T-cell (primary cell): ENCODE data around the gene PPP1R15A. TPM values are rescaled to one million over a fixed set of nuclear protein-coding genes. Genes with fewer than 3 reads are reported as not detected.

Source experiments
- ATAC-seq, 4 experiments: fragments of 200-7000 bp in 3 of 4; fragments of 150-1000 bp in 1 of 4; cut with Tn5 transposase; replicated peaks in 1 of 4; 1 replicate in 3 of 4; 2 replicates in 1 of 4; pipeline ENCODE4 v1.10.0; 2021; ENCODE audit warnings: moderate library complexity in 3 of 4, mild to moderate bottlenecking in 2 of 4, moderate number of reproducible peaks in 1 of 4
- CTCF ChIA-PET, 2 donors: fragments of 300-600 bp; sonication (Branson Sonifier 250); formaldehyde crosslinking; loops; one replicate each; lab custom pipeline; 2022; ENCODE audit warnings: antibody characterized with exemption in 2 of 2; lab: Charles Lee
- POLR2A ChIA-PET, 2 donors: fragments of 300-600 bp; sonication (Branson Sonifier 250); formaldehyde crosslinking; loops; one replicate each; lab custom pipeline; 2022; ENCODE audit warnings: antibody characterized with exemption in 2 of 2; lab: Charles Lee
- DNase-seq, 35 experiments: peaks; one replicate each; pipeline versions ENCODE4 v3.0.0 to v3.0.0-alpha.2; 2013 to 2023
- H3K27ac ChIP-seq: one replicate; pipeline ENCODE4 v1.5.1; 2013; ENCODE audit warnings: low read length
- H3K27me3 ChIP-seq, 2 experiments: replicated peaks in 1 of 2; 1 replicate in 1 of 2; 2 replicates in 1 of 2; pipeline versions ENCODE4 v1.6.1 to v1.7.0; 2013; ENCODE audit warnings: low read length in 1 of 2, mixed read lengths in 1 of 2; ENCODE audit not compliant: control insufficient read depth in 2 of 2, insufficient read depth in 2 of 2; ENCODE audit errors: extremely low read depth in 1 of 2
- H3K36me3 ChIP-seq, 2 donors: 1 replicate in 1 of 2; 2 replicates in 1 of 2; pipeline versions ENCODE4 v1.6.1 to v1.7.0; 2013; ENCODE audit warnings: low read length in 1 of 2; ENCODE audit not compliant: control insufficient read depth in 2 of 2, insufficient read depth in 1 of 2; ENCODE audit errors: extremely low read depth in 1 of 2
- H3K4me1 ChIP-seq, 2 experiments: 1 replicate in 1 of 2; 2 replicates in 1 of 2; pipeline versions ENCODE4 v1.6.1 to v1.7.0; 2013; ENCODE audit warnings: low read length in 2 of 2, mixed read lengths in 1 of 2; ENCODE audit not compliant: insufficient read depth in 2 of 2, control insufficient read depth in 1 of 2; ENCODE audit errors: extremely low read depth in 1 of 2
- H3K4me3 ChIP-seq, 2 donors: 1 replicate in 1 of 2; 2 replicates in 1 of 2; pipeline versions ENCODE4 v1.5.1 to v1.7.0; 2013; ENCODE audit warnings: mild to moderate bottlenecking in 2 of 2, low read length in 1 of 2, moderate library complexity in 1 of 2; ENCODE audit not compliant: control insufficient read depth in 1 of 2; ENCODE audit errors: extremely low read depth in 1 of 2
- H3K9me3 ChIP-seq: 2 replicates; pipeline ENCODE4 v1.7.0; 2013
- H3K27ac Mint-ChIP-seq, 2 donors: one replicate each; pipeline ENCODE4 v1.8.0; 2020 to 2021; ENCODE audit warnings: mild to moderate bottlenecking in 2 of 2, mixed read lengths in 2 of 2
- H3K27me3 Mint-ChIP-seq, 2 donors: one replicate each; pipeline ENCODE4 v1.8.0; 2021 to 2022; ENCODE audit warnings: mixed read lengths in 2 of 2
- H3K36me3 Mint-ChIP-seq: one replicate; pipeline ENCODE4 v1.8.0; 2021; ENCODE audit warnings: mixed read lengths
- H3K4me1 Mint-ChIP-seq, 3 donors: one replicate each; pipeline ENCODE4 v1.8.0; 2020 to 2022; ENCODE audit warnings: mixed read lengths in 3 of 3, mild to moderate bottlenecking in 1 of 3
- H3K4me3 Mint-ChIP-seq, 3 donors: one replicate each; pipeline ENCODE4 v1.8.0; 2020 to 2022; ENCODE audit warnings: mild to moderate bottlenecking in 3 of 3, mixed read lengths in 3 of 3, moderate library complexity in 3 of 3
- H3K9me3 Mint-ChIP-seq, 3 donors: one replicate each; pipeline ENCODE4 v1.8.0; 2020 to 2022; ENCODE audit warnings: mixed read lengths in 3 of 3
- WGBS: methylation state at CpG from one replicate; pipeline ENCODE4 v1.1.5; 2013; ENCODE audit warnings: missing lambda C conversion rate; ENCODE audit not compliant: insufficient coverage; 5-methylcytosine and 5-hydroxymethylcytosine counted together
- total RNA-seq, 35 experiments: library from RNA in 6 of 35; stranded (reverse) in 6 of 35; fragments of 120-200 nt in 1 of 35; gene quantifications; one replicate each; pipeline versions ENCODE4 v1.2.1 to v1.2.4 and lab custom pipeline; 2013 to 2026

PPP1R15A gene
- total RNA-seq, 5 donors from 2014 or later (not counting 1 experiment from before 2014, with no cell fraction given), result 74.4 to 713 (median 93.6) TPM

DNA sequence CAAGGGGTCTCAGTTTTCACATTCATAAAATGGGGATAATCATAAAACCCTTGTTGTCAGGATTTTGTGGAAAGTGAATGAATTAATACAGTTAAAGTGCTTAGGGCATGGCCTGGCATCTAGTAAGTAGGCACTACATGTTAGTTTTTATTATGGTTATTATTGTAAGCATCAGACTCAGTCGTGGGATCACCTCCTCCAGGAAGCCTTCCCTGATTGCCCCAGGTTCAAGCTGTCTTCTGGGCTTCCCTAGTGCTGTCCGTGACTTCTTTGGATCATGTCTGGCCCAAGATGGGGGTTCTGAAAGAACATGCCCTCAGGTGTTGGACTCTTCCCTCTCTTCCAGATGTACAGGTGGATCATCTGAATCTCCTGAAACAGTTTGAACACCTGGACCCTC, 38.6 kb downstream of the PPP1R15A start:
- H3K9me3 ChIP-seq, result no peaks in the 10 kb centered on the region
- H3K27me3 ChIP-seq, result no peaks in the 10 kb centered on the region
- no peak overlapping the region for H3K4me3 ChIP-seq
- H3K27ac ChIP-seq, result no peak overlapping the region
- peaks cover 6 to 78% of the 10 kb centered on the region in 2 donors for H3K36me3 ChIP-seq
- H3K36me3 Mint-ChIP-seq, result peaks cover 38% of the 10 kb centered on the region
- no peak for ATAC-seq
- no peak overlapping the region for H3K27ac Mint-ChIP-seq
- no peaks in the 10 kb centered on the region for H3K4me1 Mint-ChIP-seq
- no peaks in the 10 kb centered on the region for H3K4me1 ChIP-seq
- no peak for DNase-seq
- ChIA-PET POLR2A (interaction anchor here in 1 of 2 donors (0.7 kb wide), 1 partner anchor 83 kb away, joined by 3 read pairs; the partner anchor contains the start of gene RUVBL2), CTCF (no interaction called here)
- no peak overlapping the region for H3K4me3 Mint-ChIP-seq
- no peaks in the 10 kb centered on the region for H3K9me3 Mint-ChIP-seq
- 100% methylated on average over 2 of the region's 2 CpGs for WGBS
- H3K27me3 Mint-ChIP-seq, result no peaks in the 10 kb centered on the region

DNA sequence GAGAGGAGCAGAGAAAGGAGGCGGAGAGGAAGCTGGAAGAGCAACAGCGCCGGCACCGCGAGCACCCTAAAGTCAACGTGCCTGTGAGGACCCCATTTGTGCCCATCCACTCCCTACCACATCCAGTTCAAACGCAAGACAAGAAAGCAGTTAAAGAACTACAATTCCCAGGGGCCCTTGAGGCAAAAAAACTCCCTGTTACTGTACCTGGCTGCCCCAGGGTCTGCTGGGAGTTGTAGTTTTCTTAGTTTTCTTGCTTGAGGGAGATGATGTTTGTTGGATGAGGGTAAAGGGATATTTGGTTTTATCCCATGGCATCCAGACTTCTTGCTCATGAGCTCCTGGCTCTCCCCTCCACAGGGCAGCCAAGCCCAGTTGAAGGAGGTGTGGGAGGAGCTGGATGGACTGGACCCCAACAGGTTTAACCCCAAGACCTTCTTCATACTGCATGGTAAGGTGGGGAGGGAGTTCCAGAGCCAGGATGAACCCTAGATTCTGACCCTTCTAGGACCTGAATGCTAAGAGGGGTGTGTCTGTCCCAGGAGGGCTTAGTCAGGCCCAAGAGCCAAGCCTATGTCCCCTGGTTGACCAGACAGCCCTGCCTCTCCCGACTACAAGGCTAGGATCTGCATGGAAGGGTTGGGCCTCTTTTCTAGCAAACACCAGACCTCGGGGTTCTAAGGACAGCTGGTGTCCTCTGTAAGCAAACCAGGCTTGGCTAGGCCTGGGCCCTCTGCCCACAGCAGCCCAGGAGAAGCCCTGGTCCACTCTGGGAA, 41.1 kb downstream of the PPP1R15A start:
- Mint-ChIP-seq H3K9me3 (no peaks in the 10 kb centered on the region), H3K4me3 (no peak overlapping the region), H3K36me3 (peaks cover 39% of the 10 kb centered on the region), H3K27me3 (no peaks in the 10 kb centered on the region), H3K27ac (no peak overlapping the region), H3K4me1 (no peaks in the 10 kb centered on the region)
- CTCF ChIA-PET, result no interaction called here
- ATAC-seq, result peak; percentile 43 to 83 (median 52)
- Histone ChIP-seq H3K27ac (no peak overlapping the region), H3K4me1 (no peaks in the 10 kb centered on the region), H3K27me3 (no peaks in the 10 kb centered on the region), H3K9me3 (no peaks in the 10 kb centered on the region), H3K36me3 (peaks cover 6 to 75% of the 10 kb centered on the region in 2 donors), H3K4me3 (no peak overlapping the region)
- POLR2A ChIA-PET, result no interaction called here
- WGBS, result 100% methylated on average over 2 of the region's 9 CpGs
- DNase-seq, result peak in 14 of 35 experiments; percentile 12 to 53 (median 23)

- peaks cover 48% of the 10 kb centered on the region for H3K36me3 Mint-ChIP-seq
- CTCF ChIA-PET, result interaction anchor here in 1 of 2 donors (0.5 kb wide), 1 partner anchor 35 kb away, joined by 6 read pairs; no protein-coding TSS in a partner anchor
- POLR2A ChIA-PET, result no interaction called here
Observed at GRCh38 chr19:48914181-48914580, 42.0 kb downstream of the PPP1R15A start.

DNA sequence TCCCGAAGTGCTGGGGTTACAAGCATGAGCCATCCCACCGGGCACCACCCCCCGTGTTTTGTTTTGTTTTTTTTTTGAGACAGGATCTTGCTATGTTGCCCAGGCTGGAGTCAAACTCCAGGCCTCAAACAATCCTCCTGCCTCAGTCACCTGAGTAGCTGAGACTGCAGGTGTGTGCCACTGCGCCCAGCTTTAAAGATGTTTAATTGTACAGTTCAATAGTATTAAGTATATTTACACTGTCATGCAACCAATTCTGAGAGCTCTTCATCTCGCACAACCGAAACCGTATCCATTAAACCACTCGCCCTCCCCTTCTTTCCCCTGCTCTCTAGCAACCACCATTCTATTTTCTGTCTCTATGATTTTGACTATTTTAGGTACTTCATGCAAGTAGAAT, 43.5 kb downstream of the PPP1R15A start:
- DNase-seq (no peak), ATAC-seq (no peak)
- no peaks in the 10 kb centered on the region for H3K27me3 ChIP-seq
- no peaks in the 10 kb centered on the region for H3K4me1 ChIP-seq
- H3K36me3 Mint-ChIP-seq, result peaks cover 47% of the 10 kb centered on the region
- no CpG with 5 or more reads among the region's 8 CpGs for WGBS
- H3K4me1 Mint-ChIP-seq, result no peaks in the 10 kb centered on the region
- no peaks in the 10 kb centered on the region for H3K9me3 Mint-ChIP-seq
- H3K27ac ChIP-seq, result no peak overlapping the region
- H3K9me3 ChIP-seq, result no peaks in the 10 kb centered on the region
- no peak overlapping the region for H3K4me3 Mint-ChIP-seq
- H3K4me3 ChIP-seq, result no peak overlapping the region
- ChIA-PET POLR2A (interaction anchor here in 1 of 2 donors (0.7 kb wide), 1 partner anchor 15 kb away, joined by 9 read pairs; no protein-coding TSS in a partner anchor), CTCF (no interaction called here)
- H3K27ac Mint-ChIP-seq, result peak overlapping the region in 1 of 2 donors; percentile 7
- H3K27me3 Mint-ChIP-seq, result no peaks in the 10 kb centered on the region
- peaks cover 6 to 69% of the 10 kb centered on the region in 2 donors for H3K36me3 ChIP-seq

More at GRCh38 chr19:48914181-48914580, 42.0 kb downstream of the PPP1R15A start:
- peaks cover 6 to 79% of the 10 kb centered on the region in 2 donors for H3K36me3 ChIP-seq
- WGBS, result 100% methylated on average over 4 of the region's 8 CpGs
- Mint-ChIP-seq H3K27me3 (no peaks in the 10 kb centered on the region), H3K27ac (no peak overlapping the region), H3K4me1 (no peaks in the 10 kb centered on the region), H3K9me3 (no peaks in the 10 kb centered on the region), H3K4me3 (no peak overlapping the region)
- H3K4me1 ChIP-seq, result no peaks in the 10 kb centered on the region
- no peaks in the 10 kb centered on the region for H3K27me3 ChIP-seq
- no peak overlapping the region for H3K4me3 ChIP-seq
- no peaks in the 10 kb centered on the region for H3K9me3 ChIP-seq
- no peak overlapping the region for H3K27ac ChIP-seq
- ATAC-seq, result no peak
- DNase-seq, result no peak

- ChIA-PET CTCF (interaction anchor here in 1 of 2 donors (1.1 kb wide), 1 partner anchor 75 kb away, joined by 4 read pairs; the partner anchor contains the start of gene RUVBL2), POLR2A (interaction anchor here in 1 of 2 donors (0.6 kb wide), 1 partner anchor 49 kb away, joined by 3 read pairs; no protein-coding TSS in a partner anchor)
- Histone ChIP-seq H3K4me3 (no peak overlapping the region), H3K4me1 (no peaks in the 10 kb centered on the region), H3K27ac (no peak overlapping the region), H3K36me3 (peaks cover 16 to 64% of the 10 kb centered on the region in 2 donors), H3K27me3 (no peaks in the 10 kb centered on the region), H3K9me3 (no peaks in the 10 kb centered on the region)
- peaks cover 34% of the 10 kb centered on the region for H3K36me3 Mint-ChIP-seq
- no peak for DNase-seq
- no peak overlapping the region for H3K27ac Mint-ChIP-seq
- no peaks in the 10 kb centered on the region for H3K27me3 Mint-ChIP-seq
- 81% methylated on average over 6 of the region's 6 CpGs for WGBS
- H3K4me1 Mint-ChIP-seq, result no peaks in the 10 kb centered on the region
- no peak for ATAC-seq
- no peaks in the 10 kb centered on the region for H3K9me3 Mint-ChIP-seq
- no peak overlapping the region for H3K4me3 Mint-ChIP-seq
Observed at GRCh38 chr19:48918071-48918470, 45.9 kb downstream of the PPP1R15A start.

DNA sequence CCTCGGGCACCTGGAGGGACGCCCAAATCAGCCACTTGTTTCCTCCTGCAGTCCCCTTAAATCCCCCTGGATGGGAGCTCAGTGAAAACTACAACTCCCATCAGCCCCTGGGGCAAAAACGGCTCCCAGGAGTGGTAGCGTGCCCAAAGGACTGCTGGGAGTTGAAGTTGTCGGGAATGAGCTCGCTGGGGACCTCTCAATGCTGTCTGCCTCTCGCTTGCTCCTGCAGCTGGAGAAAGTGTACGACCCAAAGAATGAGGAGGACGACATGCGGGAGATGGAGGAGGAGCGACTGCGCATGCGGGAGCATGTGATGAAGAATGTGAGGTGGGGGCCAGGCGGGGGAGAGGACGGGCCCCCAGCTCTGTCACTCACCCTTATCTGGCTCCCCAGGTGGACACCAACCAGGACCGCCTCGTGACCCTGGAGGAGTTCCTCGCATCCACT, 46.6 kb downstream of the PPP1R15A start:
- DNase-seq (peak in 2 of 35 experiments; percentile 17 to 36), ATAC-seq (peak; percentile 48 to 73 (median 53))
- peaks cover 33% of the 10 kb centered on the region for H3K36me3 Mint-ChIP-seq
- H3K4me1 Mint-ChIP-seq, result no peaks in the 10 kb centered on the region
- H3K4me3 ChIP-seq, result no peak overlapping the region
- no peak overlapping the region for H3K27ac ChIP-seq
- no peak overlapping the region for H3K27ac Mint-ChIP-seq
- H3K27me3 ChIP-seq, result no peaks in the 10 kb centered on the region
- CTCF ChIA-PET, result interaction anchor here in 1 of 2 donors (0.5 to 1.1 kb wide), 3 partner anchors 75 to 557 kb away, joined by 3 to 4 read pairs (median 3); partner anchors contain the start of gene RUVBL2
- no peaks in the 10 kb centered on the region for H3K9me3 Mint-ChIP-seq
- 100% methylated on average over 3 of the region's 18 CpGs for WGBS
- H3K9me3 ChIP-seq, result no peaks in the 10 kb centered on the region
- no peak overlapping the region for H3K4me3 Mint-ChIP-seq
- peaks cover 14 to 58% of the 10 kb centered on the region in 2 donors for H3K36me3 ChIP-seq
- no peaks in the 10 kb centered on the region for H3K27me3 Mint-ChIP-seq
- POLR2A ChIA-PET, result interaction anchor here in 1 of 2 donors (0.5 kb wide), 1 partner anchor 1187 kb away, joined by 4 read pairs; no protein-coding TSS in a partner anchor
- H3K4me1 ChIP-seq, result no peaks in the 10 kb centered on the region
